Karpas-422 (cell line): ENCODE measurements around the gene SIAH2. TPM values are rescaled to one million over a fixed set of nuclear protein-coding genes. Genes with fewer than 3 reads are reported as not detected.

ENCODE experiments used
- DNase-seq: peaks from one replicate; pipeline ENCODE4 v3.0.0-alpha.2; 2015
- H2AFZ ChIP-seq: fragments of 200-600 bp; sonication (generic); 2 replicates; pipeline ENCODE4 v1.6.1; 2014; ENCODE audit warnings: antibody characterized with exemption, low read length, mixed read lengths
- H3K27ac ChIP-seq: fragments of 200-600 bp; sonication (generic); 2 replicates; pipeline ENCODE4 v1.5.1; 2014; ENCODE audit warnings: mild to moderate bottlenecking, low read length, moderate library complexity
- H3K27me3 ChIP-seq: fragments of 200-600 bp; sonication (generic); 2 replicates; pipeline ENCODE4 v1.6.1; 2014; ENCODE audit warnings: low read length, mixed read lengths
- H3K36me3 ChIP-seq: fragments of 200-600 bp; sonication (generic); 2 replicates; pipeline ENCODE4 v1.6.1; 2014; ENCODE audit warnings: low read length, mixed read lengths; ENCODE audit not compliant: insufficient read depth
- H3K4me1 ChIP-seq: fragments of 200-600 bp; sonication (generic); 2 replicates; pipeline ENCODE4 v1.6.1; 2014; ENCODE audit warnings: mild to moderate bottlenecking, low read length, mixed read lengths
- H3K4me2 ChIP-seq: fragments of 200-600 bp; sonication (generic); 2 replicates; pipeline ENCODE4 v1.6.1; 2014; ENCODE audit warnings: low read length, low read depth, mild to moderate bottlenecking; ENCODE audit not compliant: poor library complexity, severe bottlenecking
- H3K4me3 ChIP-seq: fragments of 200-600 bp; sonication (generic); 2 replicates; pipeline ENCODE4 v1.5.1; 2014; ENCODE audit warnings: mild to moderate bottlenecking, antibody characterized with exemption, low read length, mixed read lengths
- H3K79me2 ChIP-seq: fragments of 200-600 bp; sonication (generic); 2 replicates; pipeline ENCODE4 v1.6.1; 2014; ENCODE audit warnings: mild to moderate bottlenecking, low read length, mixed read lengths
- H3K9ac ChIP-seq: fragments of 200-600 bp; sonication (generic); 2 replicates; pipeline ENCODE4 v1.6.0; 2014; ENCODE audit warnings: low read length
- H3K9me2 ChIP-seq: fragments of 200-600 bp; sonication (generic), shearing (Covaris generic); replicated peaks from 2 replicates; pipeline ENCODE4 v1.6.0; 2014; ENCODE audit warnings: mild to moderate bottlenecking, low read length, moderate library complexity; ENCODE audit not compliant: insufficient read depth
- H3K9me3 ChIP-seq: fragments of 300-700, 200-600 bp; sonication (generic); 2 replicates; pipeline ENCODE4 v1.6.1; 2014; ENCODE audit warnings: low read length, mixed read lengths
- H4K20me1 ChIP-seq: fragments of 200-600 bp; sonication (generic); 2 replicates; pipeline ENCODE4 v1.6.1; 2014; ENCODE audit warnings: mild to moderate bottlenecking, antibody characterized with exemption, low read length, low read depth; ENCODE audit not compliant: insufficient read depth
- total RNA-seq: library from RNA; depleted of rRNA; stranded (reverse); fragments of >200 nt; shearing (Covaris generic); gene quantifications from 2 replicates; pipeline ENCODE4 v1.2.3, GENCODE V29; 2014; ENCODE audit warnings: low replicate concordance

Gene SIAH2
- total RNA-seq, 1 experiment from 2014 or later = 160 TPM

- peaks cover 100% of the 10 kb centered on the region for H3K4me1 ChIP-seq
- H2AFZ ChIP-seq = no peak overlapping the region
- H3K27ac ChIP-seq = peak overlapping the region; percentile 66
- H3K9me3 ChIP-seq = no peaks in the 10 kb centered on the region
- no peak for DNase-seq
- no peaks in the 10 kb centered on the region for H3K9me2 ChIP-seq
- no peak overlapping the region for H3K9ac ChIP-seq
- no peak overlapping the region for H3K4me3 ChIP-seq
- peaks cover 93% of the 10 kb centered on the region for H3K79me2 ChIP-seq
- H3K27me3 ChIP-seq = no peaks in the 10 kb centered on the region
- peaks cover 26% of the 10 kb centered on the region; the same call in 1 of the 2 replicates for H3K36me3 ChIP-seq
- peaks cover 96% of the 10 kb centered on the region for H4K20me1 ChIP-seq
- peak overlapping the region; percentile 43 for H3K4me2 ChIP-seq
Measured at GRCh38 chr3:150744041-150744918, 18.7 kb downstream of the SIAH2 start.

- Histone ChIP-seq H3K27ac (peak overlapping the region; percentile 66), H3K4me2 (peak overlapping the region; percentile 43), H2AFZ (no peak overlapping the region), H3K79me2 (peaks cover 89% of the 10 kb centered on the region), H3K9me2 (no peaks in the 10 kb centered on the region), H3K36me3 (peaks cover 24% of the 10 kb centered on the region; the same call in 1 of the 2 replicates), H3K27me3 (no peaks in the 10 kb centered on the region), H3K9me3 (no peaks in the 10 kb centered on the region), H3K4me3 (no peak overlapping the region), H4K20me1 (peaks cover 94% of the 10 kb centered on the region), H3K4me1 (peaks cover 100% of the 10 kb centered on the region), H3K9ac (0 out of 2 replicates have a peak overlapping the region, but pooled peaks have one; percentile 14)
- DNase-seq = no peak
Measured at GRCh38 chr3:150743508-150743907, 19.5 kb downstream of the SIAH2 start.

- Histone ChIP-seq H3K79me2 (peaks cover 88% of the 10 kb centered on the region), H3K36me3 (peaks cover 24% of the 10 kb centered on the region; the same call in 1 of the 2 replicates)
Measured at GRCh38 chr3:150742679-150743078, 20.3 kb downstream of the SIAH2 start.

GRCh38 chr3:150742141-150742523 lies 20.8 kb downstream of the SIAH2 start:
- Histone ChIP-seq H3K4me1 (peaks cover 100% of the 10 kb centered on the region), H2AFZ (no peak overlapping the region), H3K4me2 (peak overlapping the region; percentile 65), H3K4me3 (no peak overlapping the region), H3K9ac (no peak overlapping the region), H3K9me3 (no peaks in the 10 kb centered on the region), H4K20me1 (peaks cover 95% of the 10 kb centered on the region), H3K36me3 (peaks cover 24% of the 10 kb centered on the region; the same call in 1 of the 2 replicates), H3K9me2 (no peaks in the 10 kb centered on the region), H3K79me2 (peaks cover 84% of the 10 kb centered on the region), H3K27ac (peak overlapping the region; percentile 66), H3K27me3 (no peaks in the 10 kb centered on the region)
- DNase-seq = no peak

More at GRCh38 chr3:150742679-150743078, 20.3 kb downstream of the SIAH2 start:
- H4K20me1 ChIP-seq = peaks cover 94% of the 10 kb centered on the region
- peak overlapping the region; percentile 66 for H3K27ac ChIP-seq
- H3K9me2 ChIP-seq = no peaks in the 10 kb centered on the region
- peak overlapping the region; percentile 65 for H3K4me2 ChIP-seq
- no peak for DNase-seq
- H3K27me3 ChIP-seq = no peaks in the 10 kb centered on the region
- H2AFZ ChIP-seq = no peak overlapping the region
- no peaks in the 10 kb centered on the region for H3K9me3 ChIP-seq
- no peak overlapping the region for H3K4me3 ChIP-seq
- no peak overlapping the region for H3K9ac ChIP-seq
- peaks cover 100% of the 10 kb centered on the region for H3K4me1 ChIP-seq

- no peaks in the 10 kb centered on the region for H3K9me3 ChIP-seq
- peak overlapping the region; percentile 89 for H3K27ac ChIP-seq
- H3K79me2 ChIP-seq = peaks cover 79% of the 10 kb centered on the region
- H3K4me2 ChIP-seq = peak overlapping the region; percentile 65
- no peak for DNase-seq
- no peak overlapping the region for H2AFZ ChIP-seq
- peaks cover 94% of the 10 kb centered on the region for H4K20me1 ChIP-seq
- peaks cover 100% of the 10 kb centered on the region for H3K4me1 ChIP-seq
- H3K9ac ChIP-seq = no peak overlapping the region
- peaks cover 22% of the 10 kb centered on the region; the same call in 1 of the 2 replicates for H3K36me3 ChIP-seq
- H3K27me3 ChIP-seq = no peaks in the 10 kb centered on the region
- 0 out of 2 replicates have a peak overlapping the region, but pooled peaks have one; percentile 1 for H3K4me3 ChIP-seq
- no peaks in the 10 kb centered on the region for H3K9me2 ChIP-seq
Measured at GRCh38 chr3:150741497-150742140, 21.4 kb downstream of the SIAH2 start.

- peak overlapping the region; percentile 89 for H3K27ac ChIP-seq
- H3K9me3 ChIP-seq = no peaks in the 10 kb centered on the region
- peaks cover 100% of the 10 kb centered on the region for H3K4me1 ChIP-seq
- H2AFZ ChIP-seq = no peak overlapping the region
- H4K20me1 ChIP-seq = peaks cover 94% of the 10 kb centered on the region
- H3K4me2 ChIP-seq = peak overlapping the region; percentile 65
- peaks cover 72% of the 10 kb centered on the region for H3K79me2 ChIP-seq
- H3K36me3 ChIP-seq = peaks cover 22% of the 10 kb centered on the region; the same call in 1 of the 2 replicates
- H3K9ac ChIP-seq = no peak overlapping the region
- H3K4me3 ChIP-seq = peak overlapping the region; percentile 6; the same call in 1 of the 2 replicates
- DNase-seq = no peak
- H3K27me3 ChIP-seq = no peaks in the 10 kb centered on the region
- H3K9me2 ChIP-seq = no peaks in the 10 kb centered on the region
Measured at GRCh38 chr3:150740733-150741496, 22.1 kb downstream of the SIAH2 start.

- Histone ChIP-seq H3K36me3 (peaks cover 24% of the 10 kb centered on the region; the same call in 1 of the 2 replicates), H2AFZ (no peak overlapping the region), H3K4me1 (peaks cover 91% of the 10 kb centered on the region), H3K4me2 (peak overlapping the region; percentile 65), H3K9me2 (no peaks in the 10 kb centered on the region), H4K20me1 (peaks cover 92% of the 10 kb centered on the region), H3K4me3 (peak overlapping the region; percentile 19), H3K79me2 (peaks cover 65% of the 10 kb centered on the region), H3K27me3 (no peaks in the 10 kb centered on the region), H3K27ac (peak overlapping the region; percentile 89), H3K9me3 (no peaks in the 10 kb centered on the region), H3K9ac (peak overlapping the region; percentile 42)
- peak; percentile 61 for DNase-seq
Measured at GRCh38 chr3:150739877-150740645, 22.9 kb downstream of the SIAH2 start.
